Ureter (tissue), 1 donor: ENCODE measurements around the gene DENND6A. TPM values are rescaled to one million over a fixed set of nuclear protein-coding genes. Genes with fewer than 3 reads are reported as not detected.
"Not testable (repeated sequence)": the region's sequence is repeated elsewhere in the genome, so short reads cannot be mapped to it uniquely, and the experiment has no call there.

Experiments
- DNase-seq: peaks from one replicate; pipeline ENCODE4 v3.0.0-alpha.2; 2020; ENCODE audit warnings: low spot score
- total RNA-seq: library from RNA; stranded (reverse); gene quantifications from one replicate; pipeline ENCODE4 v1.2.4, GENCODE V29; 2023
- donor health status: DM: yes; HTN: yes; CAD: no.

DENND6A gene
- total RNA-seq, 1 donor from 2014 or later, result 50.9 TPM

GRCh38 chr3:57694146-57694545 is 1.3 kb upstream of the DENND6A start:
- DNase-seq, result no peak

- DNase-seq, result not testable (repeated sequence)
Measured at GRCh38 chr3:57692133-57692395, 813 bp downstream of the DENND6A start.

GRCh38 chr3:57691411-57692132 is 1.3 kb downstream of the DENND6A start:
- no peak for DNase-seq

- no peak for DNase-seq
Measured at GRCh38 chr3:57689367-57690053, 3.4 kb downstream of the DENND6A start.

GRCh38 chr3:57688291-57688690 is 4.6 kb downstream of the DENND6A start:
- no peak for DNase-seq

- DNase-seq, result no peak
Measured at GRCh38 chr3:57683286-57683685, 9.6 kb downstream of the DENND6A start.

- DNase-seq, result no peak
Measured at GRCh38 chr3:57682284-57682683, 10.6 kb downstream of the DENND6A start.

- no peak for DNase-seq
Measured at GRCh38 chr3:57681691-57682090, 11.2 kb downstream of the DENND6A start.

GRCh38 chr3:57680046-57680445 is 12.8 kb downstream of the DENND6A start:
- no peak for DNase-seq

- no peak for DNase-seq
Measured at GRCh38 chr3:57675530-57675929, 17.3 kb downstream of the DENND6A start.

GRCh38 chr3:57673156-57673555 is 19.7 kb downstream of the DENND6A start:
- DNase-seq, result no peak

- no peak for DNase-seq
Measured at GRCh38 chr3:57670543-57670942, 22.3 kb downstream of the DENND6A start.

- DNase-seq, result no peak
Measured at GRCh38 chr3:57661404-57661803, 31.5 kb downstream of the DENND6A start.

- DNase-seq, result no peak
Measured at GRCh38 chr3:57659806-57660439, 33.0 kb downstream of the DENND6A start.

- no peak for DNase-seq
Measured at GRCh38 chr3:57659004-57659673, 33.7 kb downstream of the DENND6A start.

GRCh38 chr3:57658536-57658935 is 34.3 kb downstream of the DENND6A start:
- DNase-seq, result no peak

GRCh38 chr3:57655727-57656126 is 37.1 kb downstream of the DENND6A start:
- no peak for DNase-seq

- no peak for DNase-seq
Measured at GRCh38 chr3:57654267-57654666, 38.6 kb downstream of the DENND6A start.

GRCh38 chr3:57652203-57652602 is 40.7 kb downstream of the DENND6A start:
- DNase-seq, result no peak

GRCh38 chr3:57647292-57647940 is 45.5 kb downstream of the DENND6A start:
- no peak for DNase-seq

- DNase-seq, result no peak
Measured at GRCh38 chr3:57646723-57647122, 46.2 kb downstream of the DENND6A start.

GRCh38 chr3:57644740-57645139 is 48.1 kb downstream of the DENND6A start:
- no peak for DNase-seq
